DMS114 treated with DMSO at 0.1 percent for 48 hours (cell line): ENCODE measurements around the gene AGO4.
"Not testable (repeated sequence)": the region's sequence is repeated elsewhere in the genome, so short reads cannot be mapped to it uniquely, and the experiment has no call there.

ENCODE experiments used
- DNase-seq: peaks from one replicate; lab custom pipeline; 2025; ENCODE audit not compliant: unreplicated experiment; lab: John Stamatoyannopoulos, UW

Gene AGO4

DNA sequence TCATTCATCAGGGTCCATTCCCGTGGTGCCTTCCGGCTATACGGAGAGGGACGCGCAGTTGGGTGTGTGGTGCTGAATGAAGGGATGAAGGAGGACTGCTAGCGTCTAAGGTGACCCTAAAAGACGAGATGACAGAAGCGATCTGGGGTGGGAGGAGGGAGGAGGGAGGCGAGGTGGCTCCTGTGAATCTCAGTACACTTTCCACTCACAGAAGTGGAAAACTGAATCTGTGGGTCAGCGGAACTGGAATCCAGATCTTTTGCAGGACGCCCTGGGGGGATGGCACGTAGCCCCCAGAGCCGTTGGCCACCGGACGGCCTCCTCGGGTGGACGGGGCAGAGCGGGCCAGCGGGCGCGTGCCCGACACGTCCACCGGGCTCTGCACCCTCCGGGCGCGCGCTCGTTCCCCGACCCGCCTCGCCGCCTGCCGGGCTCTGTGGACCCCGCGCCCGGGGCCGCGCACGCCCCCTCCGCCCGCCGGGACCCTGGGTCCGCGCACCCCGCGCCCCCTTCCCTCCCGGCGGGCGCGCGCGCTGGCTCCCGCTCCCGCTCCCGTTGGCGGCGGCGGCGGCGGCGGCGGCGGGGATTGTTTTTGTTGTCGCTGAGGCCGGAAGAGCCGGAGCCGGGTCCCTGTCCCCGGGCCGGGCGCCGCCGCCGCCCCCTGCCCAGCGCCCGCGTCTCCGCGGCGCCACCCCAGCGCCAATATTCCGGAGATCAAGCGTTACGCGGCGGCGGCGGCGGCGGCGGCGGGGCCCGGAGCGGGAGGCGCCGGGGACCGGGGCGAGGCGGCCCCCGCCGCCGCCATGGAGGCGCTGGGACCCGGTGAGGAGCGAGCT, at the start of gene AGO4:
AGO4 (plus strand) TSS at position 403 of the 836 bp plus-strand sequence; CDS start at position 804, 401 bp downstream.
- peak; percentile 27 for DNase-seq

DNA sequence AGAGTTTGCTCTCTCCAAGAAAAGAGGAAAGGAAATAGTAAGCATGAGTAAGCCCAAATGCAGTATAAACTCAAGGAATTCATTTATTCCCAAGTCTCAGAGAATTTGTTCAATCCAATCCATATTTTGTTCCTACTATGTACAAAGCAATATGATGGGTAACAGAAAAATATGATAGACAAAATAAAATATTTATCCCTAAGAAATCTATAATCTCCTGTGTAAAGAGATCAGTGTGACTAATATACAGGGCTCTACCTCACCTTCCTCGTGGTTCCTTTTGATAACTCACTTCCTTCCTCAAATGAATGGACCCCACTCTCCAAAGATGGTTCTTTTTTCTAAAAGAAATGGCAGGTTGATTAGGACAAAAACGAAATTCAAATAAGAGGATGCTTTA, 45.7 kb upstream of the AGO4 start:
- DNase-seq, result no peak

DNA sequence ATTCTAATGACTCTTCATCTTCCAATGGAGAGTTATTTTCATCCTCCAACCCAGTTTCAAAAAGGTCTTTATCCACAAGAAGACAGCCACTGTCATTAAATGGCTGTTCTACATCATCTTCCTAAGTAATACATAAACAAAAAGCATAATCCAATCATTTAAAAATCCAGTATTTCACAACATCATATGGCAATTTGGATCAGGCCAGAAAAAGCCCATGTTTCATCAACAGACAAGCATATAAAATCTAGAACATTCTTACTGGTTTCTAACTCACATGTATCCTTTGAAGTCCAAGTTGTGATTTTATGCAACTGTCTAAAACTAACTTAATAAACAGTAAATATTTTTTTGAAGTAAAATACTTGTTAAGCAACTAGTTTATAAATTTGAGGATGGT, 44.6 kb upstream of the AGO4 start:
- no peak for DNase-seq

DNA sequence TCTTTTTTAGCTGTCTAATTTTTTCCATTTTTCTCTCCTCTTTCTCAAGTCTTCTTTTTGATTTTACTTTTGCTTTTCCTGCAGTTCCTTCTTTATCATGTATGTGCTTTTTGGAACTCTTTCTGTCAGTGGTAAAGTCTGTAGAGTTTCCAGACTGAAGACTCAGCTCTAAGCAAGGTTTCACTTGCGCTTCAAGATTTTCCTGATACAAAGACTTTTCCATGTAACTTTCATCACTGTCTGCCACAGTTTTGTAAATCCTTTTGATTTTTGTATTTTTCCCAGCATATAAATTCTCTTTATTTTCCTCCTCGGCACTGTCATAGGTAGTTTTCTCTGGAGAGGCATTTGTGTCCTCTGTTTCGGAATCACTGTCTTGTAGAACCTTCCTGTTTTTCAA, 43.5 kb upstream of the AGO4 start:
- no peak for DNase-seq

DNA sequence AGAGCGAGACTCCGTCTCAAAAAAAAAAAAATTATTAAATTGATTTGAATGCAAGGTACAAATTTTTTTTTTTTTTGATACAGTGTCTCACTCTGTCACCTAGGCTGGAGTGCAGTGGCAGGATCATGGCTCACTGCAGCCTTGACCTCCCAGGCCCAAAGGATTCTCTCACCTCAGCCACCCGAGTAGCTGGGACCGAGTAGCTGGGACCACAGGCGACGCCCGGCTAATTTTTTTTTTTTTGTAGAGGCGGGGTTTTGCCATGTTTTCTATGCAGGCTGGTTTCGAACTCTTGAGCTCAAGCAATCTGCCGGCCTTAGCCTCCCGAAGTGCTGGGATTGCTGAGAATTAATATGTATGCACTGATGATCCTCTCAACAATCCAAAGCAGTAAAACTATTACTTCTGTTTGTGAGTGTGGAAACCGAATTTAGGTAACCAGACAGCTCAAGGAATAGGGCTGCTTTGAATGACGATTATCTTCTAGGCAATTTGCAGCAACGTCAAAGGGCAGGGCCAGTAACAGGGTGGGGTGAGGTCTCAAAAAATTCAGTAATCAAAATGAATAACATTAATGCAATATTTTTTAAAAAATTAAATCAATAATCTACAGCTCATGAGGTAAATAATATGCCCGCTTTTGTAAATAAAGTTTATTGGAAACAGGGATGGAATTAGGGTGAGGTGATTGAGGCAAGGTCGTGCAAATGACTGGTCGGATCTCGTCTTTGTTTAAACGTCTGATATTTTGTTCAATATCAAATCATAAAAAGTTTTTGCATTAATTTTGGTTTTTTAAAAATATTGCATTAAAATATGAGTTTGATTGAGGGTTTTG, 39.2 kb upstream of the AGO4 start:
- no peak for DNase-seq

DNA sequence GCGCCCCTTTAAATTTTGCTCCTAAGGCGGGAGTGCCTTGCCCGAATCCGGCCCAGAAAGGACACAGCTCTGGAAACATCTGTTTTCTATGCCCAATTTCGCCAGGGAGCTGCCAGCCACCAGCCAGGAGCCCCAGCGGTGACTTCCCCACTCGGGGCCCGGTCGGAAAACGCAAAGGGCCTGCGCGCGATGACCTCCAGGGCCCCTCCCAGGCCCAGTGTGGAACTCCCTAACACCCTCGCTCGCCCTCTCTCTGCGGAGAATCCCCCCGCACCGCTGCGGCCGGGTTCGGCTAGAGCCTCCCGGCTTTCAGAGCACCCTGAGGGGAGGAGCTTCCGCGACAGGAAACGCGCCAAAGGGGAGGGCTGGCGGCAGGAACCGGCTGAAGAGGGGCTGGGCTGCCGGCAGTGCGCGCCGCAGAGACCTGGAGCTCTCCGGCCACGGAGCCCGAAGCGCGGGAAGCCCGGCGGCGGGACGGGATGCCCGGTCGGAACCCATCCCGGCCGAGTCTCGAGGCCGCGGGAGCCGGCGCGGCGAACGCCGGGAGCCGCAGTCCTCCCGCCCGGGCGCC, 38.5 kb upstream of the AGO4 start:
- peak; percentile 77 for DNase-seq

DNA sequence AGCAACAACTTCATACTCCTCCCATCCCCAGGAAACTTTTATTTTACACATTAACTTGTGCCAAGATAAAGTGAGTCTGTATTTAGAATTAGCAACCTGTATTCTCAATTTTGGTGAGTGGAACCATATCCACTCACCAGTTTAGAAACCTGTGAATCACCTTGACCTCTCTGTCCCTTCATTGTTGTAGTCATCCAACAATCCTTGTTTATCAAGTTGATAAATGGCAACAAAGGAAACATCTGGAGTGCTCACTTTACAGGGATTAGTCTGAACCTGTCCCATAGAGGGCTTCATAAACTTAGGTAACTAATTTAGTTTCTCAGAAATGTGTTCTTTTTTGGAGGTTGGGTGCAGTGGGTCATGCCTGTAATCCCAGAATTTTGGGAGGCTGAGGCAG, 34.1 kb upstream of the AGO4 start:
- no peak for DNase-seq

DNA sequence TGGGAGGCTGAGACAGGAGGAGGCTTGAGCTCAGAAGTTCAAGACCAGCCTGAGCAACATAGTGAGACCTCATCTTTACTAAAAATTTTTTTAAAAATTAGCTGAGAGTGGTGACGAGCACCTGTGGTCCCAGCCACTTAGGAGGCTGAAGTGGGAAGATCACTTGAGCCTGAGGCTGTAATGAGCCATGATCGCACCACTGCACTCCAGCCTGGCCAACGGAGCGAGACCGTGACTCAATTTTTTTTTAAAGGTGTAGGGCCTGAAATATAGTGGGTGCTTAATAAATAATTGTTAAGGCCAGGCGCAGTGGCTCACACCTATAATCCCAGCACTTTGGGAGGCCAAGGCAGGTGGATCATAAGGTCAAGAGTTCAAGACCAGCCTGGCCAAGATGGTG, 31.6 kb upstream of the AGO4 start:
- DNase-seq, result not testable (repeated sequence)

DNA sequence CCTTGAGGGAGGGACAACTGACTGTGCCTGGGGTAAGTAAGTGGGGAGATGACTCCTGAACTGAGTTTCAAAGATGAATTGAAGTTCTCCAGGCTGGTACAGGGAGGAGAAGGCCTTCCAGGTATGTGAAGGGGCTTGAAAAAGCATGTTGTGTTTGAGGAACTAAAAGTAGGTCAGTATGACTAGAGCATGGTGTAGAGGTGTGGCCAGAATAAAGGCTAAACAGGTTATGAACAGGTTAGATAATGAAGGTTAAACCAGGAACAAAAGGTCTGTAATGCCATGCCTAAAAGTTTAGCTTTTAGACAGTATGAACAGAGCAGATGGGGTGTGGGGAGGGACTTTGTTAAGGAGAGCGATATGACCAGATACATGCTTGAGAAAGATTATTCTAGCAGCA, 30.7 kb upstream of the AGO4 start:
- no peak for DNase-seq

DNA sequence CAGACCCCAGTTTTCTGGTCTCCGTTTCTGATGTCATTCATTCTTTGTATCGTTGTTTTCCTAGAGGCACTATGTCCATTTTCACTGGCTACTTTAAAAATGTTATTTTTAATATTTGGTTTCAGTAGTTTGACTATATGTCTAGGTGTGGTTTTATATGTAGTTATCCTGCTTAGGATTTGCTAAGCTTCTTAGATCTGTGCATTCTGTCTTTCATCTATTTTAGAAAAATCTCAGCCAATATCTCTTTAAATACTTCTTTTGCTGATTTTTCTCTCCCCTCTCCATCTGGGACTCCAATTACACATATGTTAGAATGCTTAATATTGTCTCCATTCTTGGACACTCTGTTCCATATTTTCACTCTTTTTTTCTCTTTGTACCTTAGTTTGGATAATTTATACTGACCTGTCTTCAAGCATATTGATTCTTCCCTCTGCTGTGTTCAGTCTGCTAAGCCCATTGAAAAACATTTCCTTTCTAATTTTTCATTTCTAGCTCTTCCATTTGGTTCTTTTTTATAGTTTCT, 24.7 kb upstream of the AGO4 start:
- DNase-seq, result no peak

DNA sequence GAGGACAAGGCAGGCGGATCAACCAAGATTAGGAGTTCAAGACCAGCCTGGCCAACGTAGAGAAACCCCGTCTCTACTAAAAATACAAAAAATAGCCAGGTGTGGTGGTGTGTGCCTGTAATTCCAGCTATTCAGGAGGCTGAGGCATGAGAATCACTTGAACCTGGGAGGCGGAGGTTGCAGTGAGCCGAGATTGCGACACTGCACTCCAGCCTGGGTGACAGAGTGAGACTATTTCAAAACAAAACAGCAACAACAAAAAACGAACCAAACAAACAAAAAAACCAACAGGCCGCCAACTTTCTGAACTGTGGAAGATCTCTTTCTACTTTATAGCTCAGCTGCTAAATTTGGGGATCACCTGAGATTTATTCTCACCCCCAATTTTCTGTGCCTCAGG, 23.5 kb upstream of the AGO4 start:
- not testable (repeated sequence) for DNase-seq

DNA sequence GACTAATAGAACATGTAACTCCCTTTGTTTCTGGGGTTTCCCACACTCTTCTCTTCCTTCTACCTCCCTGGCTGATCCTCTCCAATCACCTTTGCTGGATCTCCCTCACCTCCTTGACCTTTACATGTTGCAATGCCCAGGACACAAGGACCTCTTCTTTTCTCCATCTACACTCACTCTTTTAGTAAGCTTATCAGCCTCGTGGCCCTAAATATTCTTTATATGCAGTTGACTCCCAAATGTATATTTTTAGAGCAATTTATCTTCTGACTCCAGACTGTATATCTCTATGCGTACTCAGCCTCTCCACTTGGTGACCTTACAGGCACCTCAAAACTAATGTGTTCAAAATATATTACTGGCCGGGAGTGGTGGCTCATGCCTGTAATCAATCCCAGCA, 19.7 kb upstream of the AGO4 start:
- DNase-seq, result no peak

DNA sequence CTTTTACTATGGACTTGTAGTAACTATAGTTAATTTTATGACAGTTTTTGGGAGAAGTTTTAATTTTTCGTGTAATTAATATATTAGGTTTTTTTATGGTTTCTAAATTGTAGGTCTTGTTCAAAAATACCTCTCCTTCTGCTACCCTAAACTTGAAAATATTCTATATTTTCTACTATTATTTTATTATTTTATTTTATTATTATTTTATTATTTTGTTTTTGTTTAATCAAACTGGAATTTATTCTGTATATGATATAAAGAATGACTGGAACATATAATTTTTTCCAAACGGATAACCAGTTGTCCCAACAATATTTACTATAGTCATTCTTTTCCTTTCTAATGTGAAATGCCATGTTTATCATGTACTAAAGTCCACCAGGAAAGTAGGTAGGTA, 17.1 kb upstream of the AGO4 start:
- no peak for DNase-seq

DNA sequence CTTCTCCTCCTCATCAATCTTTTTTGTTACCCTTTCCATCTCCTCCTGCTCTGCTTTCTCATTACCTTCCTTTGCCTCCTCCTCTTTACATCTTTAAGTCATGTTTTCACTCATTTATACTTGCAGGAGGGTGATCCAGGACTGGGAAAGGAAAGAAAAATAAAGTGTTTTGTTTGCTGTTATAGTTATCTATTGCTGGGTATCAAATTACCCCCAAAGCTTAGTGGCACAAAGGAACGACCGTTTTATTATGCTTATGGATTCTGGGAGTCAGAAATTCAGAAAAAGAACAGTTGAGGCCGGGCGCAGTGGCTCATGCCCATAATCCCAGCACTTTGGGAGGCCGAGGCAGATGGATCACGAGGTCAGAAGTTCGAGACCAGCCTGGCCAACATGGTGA, 12.5 kb upstream of the AGO4 start:
- DNase-seq, result no peak

DNA sequence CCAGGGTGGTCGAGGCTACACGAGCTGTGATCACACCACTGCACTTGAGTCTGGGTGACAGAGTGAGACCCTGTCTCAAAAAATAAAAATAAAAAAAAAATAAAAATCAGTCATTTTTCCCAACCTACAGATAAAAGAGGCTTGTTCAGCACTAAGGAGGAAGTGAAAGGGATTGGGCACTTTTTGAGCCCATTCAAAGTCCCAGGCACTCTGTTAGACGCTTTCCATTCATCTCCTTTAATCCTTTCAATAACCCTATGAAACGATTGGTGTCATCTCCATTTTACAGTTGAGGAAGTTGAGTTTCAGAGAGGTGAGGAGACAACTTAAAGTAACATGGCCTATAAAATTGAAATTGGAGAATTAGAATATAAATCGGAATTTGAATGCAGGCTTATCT, 10.4 kb upstream of the AGO4 start:
- DNase-seq, result no peak

DNA sequence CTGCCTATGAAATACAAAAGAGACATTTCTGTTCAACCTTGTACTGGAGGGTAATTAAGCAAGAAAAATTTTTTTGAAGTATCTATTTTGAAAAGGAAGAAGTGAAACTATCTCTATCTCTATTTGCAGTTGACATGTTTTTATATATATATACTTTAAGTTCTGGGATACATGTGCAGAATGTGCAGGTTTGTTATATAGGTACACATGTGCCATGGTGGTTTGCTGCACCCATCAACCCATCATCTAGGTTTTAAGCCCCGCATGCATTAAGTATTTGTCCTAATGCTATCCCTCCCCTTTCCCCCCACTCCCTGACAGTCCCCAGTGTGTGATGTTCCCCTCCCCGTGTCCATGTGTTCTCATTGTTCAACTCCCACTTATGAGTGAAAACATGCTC, 9.8 kb upstream of the AGO4 start:
- not testable (repeated sequence) for DNase-seq

DNA sequence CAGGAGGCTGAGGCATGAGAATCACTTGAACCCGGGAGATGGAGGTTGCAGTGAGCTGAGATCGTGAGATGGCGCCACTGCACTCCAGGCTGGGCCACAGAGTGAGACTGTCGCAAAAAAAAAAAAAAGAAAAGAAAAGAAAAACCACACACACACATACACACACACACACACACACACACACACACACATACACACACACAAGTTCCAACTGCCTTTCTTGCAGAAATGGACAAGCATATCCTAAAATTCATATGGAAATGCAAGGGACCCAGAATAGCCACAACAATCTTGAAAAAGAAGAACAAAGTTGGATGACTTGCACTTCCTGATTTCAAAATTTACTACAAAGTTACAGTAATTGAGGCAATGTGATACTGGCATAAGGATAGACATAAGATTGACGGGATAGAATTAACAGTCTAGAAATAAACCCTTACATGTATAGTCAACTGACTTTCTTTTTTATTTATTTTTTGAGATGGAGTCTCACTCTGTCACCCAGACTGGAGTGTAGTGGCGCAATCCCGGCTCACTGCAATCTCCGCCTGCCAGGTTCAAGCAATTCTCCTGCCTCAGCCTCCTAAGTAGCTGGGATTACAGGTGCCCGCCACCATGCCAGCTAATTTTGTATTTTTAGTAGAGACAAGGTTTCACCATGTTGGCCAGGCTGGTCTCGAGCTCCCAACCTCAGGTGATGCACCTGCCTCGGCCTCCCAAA, 7.5 kb upstream of the AGO4 start:
- not testable (repeated sequence) for DNase-seq

DNA sequence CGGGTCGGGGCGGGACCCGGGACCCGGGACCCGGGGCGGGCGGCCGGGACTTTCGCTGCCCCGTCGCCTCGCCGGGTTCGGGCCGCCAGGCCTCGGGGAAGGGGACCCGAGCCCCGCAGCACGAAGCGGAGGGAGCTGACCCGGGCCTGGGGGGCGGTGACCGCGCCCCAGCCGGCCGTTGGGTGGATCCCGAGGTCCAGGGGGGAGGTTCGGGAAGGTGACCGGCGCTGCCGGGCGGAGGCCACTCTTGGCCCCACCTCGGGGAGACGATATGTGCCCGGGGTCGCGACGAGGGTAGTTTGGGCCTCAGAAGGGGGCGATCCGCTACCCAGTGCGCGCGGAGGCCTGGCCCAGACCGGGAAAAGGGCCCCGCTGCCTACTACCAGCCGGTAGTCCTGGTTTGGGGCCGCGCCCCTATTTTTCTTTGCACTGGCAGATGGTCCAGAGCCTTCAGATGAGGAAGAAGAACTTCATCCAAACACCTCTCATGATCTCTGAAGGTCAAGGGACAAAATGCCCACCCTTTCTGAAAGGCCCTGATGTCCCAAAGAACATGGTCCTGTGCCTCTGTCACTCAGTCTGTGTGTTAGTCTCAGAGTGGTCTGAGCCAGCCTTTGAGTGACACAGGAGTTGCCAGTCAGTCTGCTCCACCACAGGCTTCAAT, 766 bp downstream of the AGO4 start:
- DNase-seq, result no peak

DNA sequence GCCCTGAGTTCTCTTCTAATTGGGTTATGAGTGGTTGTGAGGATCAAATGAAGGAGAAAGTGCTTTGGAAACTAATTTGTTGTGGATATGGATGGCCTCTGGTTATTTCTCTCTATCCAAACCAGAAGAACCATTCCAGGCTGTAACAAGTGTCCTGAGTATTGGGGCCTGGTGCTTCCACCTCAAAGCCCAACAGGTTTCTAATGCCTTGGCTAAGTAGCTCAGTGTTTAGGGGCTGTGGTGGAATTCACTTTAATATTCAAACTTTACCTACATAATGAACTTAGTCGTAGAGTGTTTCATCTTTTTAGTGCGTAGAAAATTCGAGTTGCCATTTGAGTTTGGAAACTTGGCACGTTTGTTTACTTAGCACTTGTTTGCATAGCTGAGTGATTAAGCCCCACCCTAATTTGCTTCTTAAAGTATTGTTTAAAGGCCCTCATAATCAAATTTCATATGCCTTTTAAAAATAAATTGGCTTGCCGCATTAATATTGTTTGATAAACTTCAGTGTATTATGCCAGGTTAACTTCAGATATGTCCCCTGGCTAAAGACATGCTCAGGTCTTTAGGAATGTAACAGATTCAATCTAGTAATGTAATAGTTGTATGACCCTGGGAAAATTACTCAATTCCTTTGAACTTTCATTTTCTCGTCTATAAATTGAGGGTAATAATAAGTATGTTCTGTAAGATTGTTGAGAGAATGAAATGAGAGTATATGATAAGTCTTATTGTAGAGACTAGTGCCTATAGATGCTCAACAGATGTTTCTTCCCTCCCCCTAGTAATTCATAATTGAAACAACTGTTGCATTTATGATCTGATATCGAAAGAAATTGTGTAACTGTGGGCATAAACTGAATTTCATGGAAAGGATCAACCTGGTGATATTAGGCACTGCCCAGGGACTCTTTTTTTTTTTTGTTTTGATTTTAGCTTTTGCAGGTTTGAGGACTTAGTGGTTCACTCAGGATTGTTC, 1.6 kb downstream of the AGO4 start:
- no peak for DNase-seq
